Measurements from ENCODE around the gene TREML1. TPM values are rescaled to one million over a fixed set of nuclear protein-coding genes. Genes with fewer than 3 reads are reported as not detected.

TREML1 gene
- total and polyA plus RNA-seq, 2 of the 8 experiments (the other 6 are each of a cell fraction or from before 2014, with no cell fraction given) = 0.08 TPM; not detected in 1

GRCh38 chr6:41193884-41194283 is 39.7 kb upstream of the TREML1 start:
- Histone ChIP-seq H3K23me2 (ENCODE audit: low read depth, low read length) (no peaks in the 10 kb centered on the region), H2BK15ac (ENCODE audit: low read length) (no peak overlapping the region), H2BK12ac (ENCODE audit: low read depth, low read length) (no peak overlapping the region), H3K9me3 (ENCODE audit: insufficient read depth in 2 of 2, low read depth in 1 of 2, low read length in 1 of 2) (peaks cover 5 to 16% of the 10 kb centered on the region in 2 experiments; a peak in 3 of 4 replicates), H2BK20ac (ENCODE audit: low read length) (no peak overlapping the region), H3K14ac (ENCODE audit: insufficient read length) (no peak overlapping the region), H3K79me1 (ENCODE audit: low read depth, low read length) (no peaks in the 10 kb centered on the region), H2AK5ac (ENCODE audit: low read depth, low read length) (no peak overlapping the region), H3K36me3 (ENCODE audit: control insufficient read depth in 2 of 4, insufficient read depth in 4 of 4, low read length in 3 of 4) (no peaks in the 10 kb centered on the region), H3K4ac (replicated peaks; ENCODE audit: insufficient read length, low read depth, low read length) (no peak overlapping the region), H3K27ac (ENCODE audit: low read depth, low read length) (no peak overlapping the region), H3K4me1 (replicated peaks in 1 of 4; ENCODE audit: control insufficient read depth in 3 of 4, insufficient read depth in 4 of 4, low read length in 3 of 4) (no peaks in the 10 kb centered on the region; a peak in 1 of 7 replicates), H3K4me3 (ENCODE audit: extremely low read depth in 1 of 4, insufficient read depth in 2 of 4, low read depth in 3 of 4, low read length in 4 of 4) (no peak overlapping the region), H4K5ac (ENCODE audit: insufficient read length, low read depth, low read length) (no peak overlapping the region), H4K20me1 (replicated peaks in 1 of 2; ENCODE audit: control insufficient read depth in 1 of 2, insufficient read depth in 2 of 2, low read length in 2 of 2) (no peaks in the 10 kb centered on the region), H3K18ac (ENCODE audit: extremely low read depth, low read length) (no peak overlapping the region), H2BK120ac (replicated peaks; ENCODE audit: low read depth, low read length) (no peak overlapping the region), H3K79me2 (ENCODE audit: control insufficient read depth in 1 of 2, insufficient read depth in 2 of 2, low read length in 2 of 2) (no peaks in the 10 kb centered on the region), H3K23ac (ENCODE audit: insufficient read length) (no peak overlapping the region), H3K9ac (replicated peaks in 1 of 4; ENCODE audit: extremely low read depth in 1 of 4, low read depth in 3 of 4, low read length in 3 of 4) (no peak overlapping the region), H3K27me3 (replicated peaks in 1 of 4; ENCODE audit: control insufficient read depth in 3 of 4, extremely low read depth in 1 of 4, insufficient read depth in 3 of 4, low read length in 3 of 4) (no peaks in the 10 kb centered on the region), H2AFZ (ENCODE audit: low read length) (no peak overlapping the region), H4K91ac (replicated peaks; ENCODE audit: insufficient read length, low read length) (no peak overlapping the region), H3K56ac (replicated peaks; ENCODE audit: insufficient read length, low read depth, low read length) (no peak overlapping the region), H3K4me2 (ENCODE audit: insufficient read depth in 1 of 2, low read depth in 2 of 2, low read length in 2 of 2) (no peak overlapping the region), H2BK5ac (ENCODE audit: low read depth, low read length) (no peak overlapping the region), H4K8ac (ENCODE audit: extremely low read depth, insufficient read depth, low read length) (no peak overlapping the region)
- ChIA-PET POLR2A (ENCODE audit: partially characterized antibody) (no interaction called here), CTCF (ENCODE audit: partially characterized antibody) (no interaction called here)
- peak in 1 of 2 experiments; percentile 24 for DNase-seq (ENCODE audit: low read depth in 1 of 2, low spot score in 2 of 2)
- no peak for TF ChIP-seq HDAC6 (IDR thresholded peaks at IDR 0.05; ENCODE audit: low read depth, low read length)
- WGBS, 2 experiments (ENCODE audit: extremely low coverage in 1 of 2, insufficient coverage in 1 of 2, insufficient read length in 1 of 2, insufficient replicate concordance in 2 of 2, low coverage in 1 of 2, low lambda C conversion rate in 2 of 2, missing lambda C conversion rate in 1 of 2) = no CpG with 5 or more reads among the region's 5 CpGs
- FAIRE-seq = no peak
